ENCODE data around the gene CYP2A6. TPM values are rescaled to one million over a fixed set of nuclear protein-coding genes. Genes with fewer than 3 reads are reported as not detected.
"Not testable (repeated sequence)": the region's sequence is repeated elsewhere in the genome, so short reads cannot be mapped to it uniquely, and the experiment has no call there.

Gene CYP2A6
- not detected for polyA plus RNA-seq

GRCh38 chr19:40850277-40850676 is at the start of gene CYP2A6:
Gene CYP2A6 (minus strand): TSS chr19:40850447. CDS start chr19:40850426, 21 bp downstream.
- peak within 1 kb of the TSS in 1 of 4 donors; percentile 71 for H3K4me3 Mint-ChIP-seq
- not testable (repeated sequence) for H3K4me1 Mint-ChIP-seq, H3K36me3 Mint-ChIP-seq, H3K9me3 Mint-ChIP-seq
- H3K27ac Mint-ChIP-seq, result peak within 1 kb of the TSS in 1 of 3 donors; percentile 0
- peaks cover 22% of the 10 kb centered on the region for H3K27me3 Mint-ChIP-seq

DNA sequence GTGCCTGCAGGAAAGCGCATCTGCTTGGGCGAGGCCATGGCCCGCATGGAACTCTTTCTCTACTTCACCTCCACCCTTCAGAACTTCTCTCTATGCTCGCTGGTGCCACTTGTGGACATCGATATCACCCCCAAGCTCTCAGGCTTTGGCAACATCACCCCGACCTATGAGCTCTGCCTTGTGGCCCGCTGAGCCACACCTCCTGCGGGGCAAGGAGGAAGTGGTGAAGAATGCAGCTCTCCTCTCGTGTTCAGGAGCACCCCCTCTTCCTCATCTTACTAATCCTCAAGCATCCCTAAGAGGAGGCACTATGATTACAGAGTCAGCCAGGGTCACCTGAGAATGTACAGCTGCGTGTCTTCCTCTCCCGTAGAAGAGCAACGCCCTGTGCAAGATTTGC is 49.7 kb upstream of the CYP2A6 start:
- H3K4me1 Mint-ChIP-seq, H3K9me3 Mint-ChIP-seq, H3K27ac Mint-ChIP-seq, H3K36me3 Mint-ChIP-seq: not testable (repeated sequence)
- Mint-ChIP-seq H3K27me3 (peaks cover 35% of the 10 kb centered on the region), H3K4me3 (peak overlapping the region in 1 of 4 donors; percentile 43)

- not testable (repeated sequence) for H3K9me3 Mint-ChIP-seq, H3K36me3 Mint-ChIP-seq, H3K27ac Mint-ChIP-seq, H3K4me1 Mint-ChIP-seq, H3K4me3 Mint-ChIP-seq
- H3K27me3 Mint-ChIP-seq, result peaks cover 41% of the 10 kb centered on the region
Observed at GRCh38 chr19:40896843-40897789, 46.9 kb upstream of the CYP2A6 start.

DNA sequence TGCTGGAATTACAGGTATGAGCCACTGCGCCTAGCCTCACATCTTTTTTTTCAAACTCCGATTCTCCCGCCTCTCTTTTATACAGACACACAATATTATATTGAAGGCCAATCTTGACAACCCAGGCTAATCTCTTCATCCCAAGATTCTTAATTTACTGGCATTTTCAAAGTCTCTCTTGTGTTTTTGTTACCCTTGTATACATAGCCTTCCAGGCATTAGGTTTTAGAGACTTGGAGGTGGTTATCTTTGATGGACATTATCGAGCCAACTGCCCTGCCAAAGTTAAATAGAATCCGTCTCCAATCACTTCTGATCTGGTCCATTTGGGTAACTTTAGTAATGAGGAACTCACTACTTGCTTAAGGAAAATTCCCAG is 46.2 kb upstream of the CYP2A6 start:
- H3K36me3 Mint-ChIP-seq, result no peaks in the 10 kb centered on the region
- H3K4me3 Mint-ChIP-seq, result no peak overlapping the region
- H3K9me3 Mint-ChIP-seq, result peaks cover 0 to 3% (median 0%) of the 10 kb centered on the region in 3 donors
- no peak overlapping the region for H3K27ac Mint-ChIP-seq
- H3K27me3 Mint-ChIP-seq, result peaks cover 43% of the 10 kb centered on the region
- H3K4me1 Mint-ChIP-seq, result peaks cover 0 to 4% (median 3%) of the 10 kb centered on the region in 3 donors

- H3K4me1 Mint-ChIP-seq, result peaks cover 0 to 1% (median 0%) of the 10 kb centered on the region in 3 donors
- no peaks in the 10 kb centered on the region for H3K36me3 Mint-ChIP-seq
- peaks cover 34% of the 10 kb centered on the region for H3K27me3 Mint-ChIP-seq
Observed at GRCh38 chr19:40893112-40893511, 42.9 kb upstream of the CYP2A6 start.

GRCh38 chr19:40889366-40889765 is 39.1 kb upstream of the CYP2A6 start:
- Mint-ChIP-seq H3K36me3 (no peaks in the 10 kb centered on the region), H3K4me1 (peaks cover 0 to 1% (median 0%) of the 10 kb centered on the region in 3 donors), H3K9me3 (peaks cover 0 to 7% (median 0%) of the 10 kb centered on the region in 3 donors), H3K4me3 (no peak overlapping the region), H3K27ac (no peak overlapping the region), H3K27me3 (peaks cover 19% of the 10 kb centered on the region)

More at GRCh38 chr19:40893112-40893511, 42.9 kb upstream of the CYP2A6 start:
- H3K4me3 Mint-ChIP-seq, result no peak overlapping the region
- no peak overlapping the region for H3K27ac Mint-ChIP-seq
- H3K9me3 Mint-ChIP-seq, result peaks cover 0 to 6% (median 0%) of the 10 kb centered on the region in 3 donors

DNA sequence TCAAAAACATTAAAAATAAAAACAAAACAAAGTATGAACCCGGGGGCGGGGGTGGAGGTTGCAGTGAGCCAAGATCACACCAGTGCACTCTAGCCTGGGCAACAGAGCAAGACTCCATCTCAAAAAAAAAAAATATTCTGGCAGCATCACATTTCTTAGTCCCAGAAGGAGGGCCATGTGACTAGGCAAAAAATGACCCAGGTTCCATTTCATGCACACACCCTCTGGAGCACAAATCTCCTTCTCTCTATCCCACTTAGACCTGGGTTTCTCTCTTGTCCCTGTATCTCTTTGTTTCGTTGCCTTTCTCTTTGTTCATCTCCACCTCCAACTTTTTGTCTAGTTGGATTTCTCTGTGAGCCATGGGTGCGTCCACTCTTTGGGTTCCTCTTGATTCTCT is 37.9 kb upstream of the CYP2A6 start:
- Mint-ChIP-seq H3K9me3 (peaks cover 0 to 7% (median 0%) of the 10 kb centered on the region in 3 donors), H3K4me3 (no peak overlapping the region), H3K4me1 (peaks cover 0 to 1% (median 0%) of the 10 kb centered on the region in 3 donors), H3K36me3 (no peaks in the 10 kb centered on the region), H3K27ac (no peak overlapping the region), H3K27me3 (peaks cover 11% of the 10 kb centered on the region)

DNA sequence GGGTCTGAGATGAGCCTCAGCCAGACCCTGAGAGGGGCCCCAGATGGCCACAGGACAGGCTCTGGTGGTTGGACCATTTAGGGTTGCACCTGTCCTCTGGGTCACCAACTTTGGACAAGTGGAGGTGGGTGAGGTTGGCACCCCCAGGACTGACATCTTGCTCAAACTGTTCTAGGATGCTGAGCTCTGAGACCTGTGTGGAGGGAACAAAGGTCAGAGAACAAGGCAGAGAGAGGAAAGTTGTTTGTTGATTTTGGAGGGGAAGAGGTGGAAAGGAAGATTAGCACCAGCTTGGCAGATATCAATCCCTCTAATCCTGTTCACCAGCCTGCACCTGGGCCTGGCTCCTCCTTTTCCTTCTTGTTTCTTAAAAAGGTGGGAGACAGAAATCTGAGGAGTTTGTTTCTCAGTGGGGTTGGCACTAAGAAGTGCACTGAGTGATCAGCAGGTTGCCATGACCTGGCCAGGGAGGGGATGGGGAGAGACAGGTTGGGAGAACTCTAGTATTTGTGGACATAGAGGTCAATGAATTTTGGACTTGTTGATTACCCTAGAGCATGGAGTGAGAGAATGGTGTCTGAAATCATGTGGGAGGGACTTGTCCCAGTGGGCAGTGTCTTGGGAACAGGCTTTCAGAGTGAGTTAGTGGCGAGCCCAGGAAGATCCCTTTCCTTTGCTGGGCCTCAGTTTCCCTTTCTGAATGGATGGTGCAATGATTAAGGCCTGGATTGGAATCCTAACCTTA is 34.1 kb upstream of the CYP2A6 start:
- H3K4me1 Mint-ChIP-seq, H3K36me3 Mint-ChIP-seq, H3K9me3 Mint-ChIP-seq, H3K4me3 Mint-ChIP-seq, H3K27ac Mint-ChIP-seq: not testable (repeated sequence)
- peaks cover 16% of the 10 kb centered on the region for H3K27me3 Mint-ChIP-seq

- not testable (repeated sequence) for H3K9me3 Mint-ChIP-seq, H3K36me3 Mint-ChIP-seq, H3K4me1 Mint-ChIP-seq
- Mint-ChIP-seq H3K27ac (peak within 1 kb of the TSS in 1 of 3 donors; percentile 2), H3K4me3 (peak within 1 kb of the TSS in 1 of 4 donors; percentile 38), H3K27me3 (peaks cover 16% of the 10 kb centered on the region)
Observed at GRCh38 chr19:40882062-40882461, 31.8 kb upstream of the CYP2A6 start, which contains the start of gene CYP2A7. Gene CYP2A7 (minus strand): TSS chr19:40882231. CDS start chr19:40882210, 21 bp downstream.

GRCh38 chr19:40879349-40879748 is 29.1 kb upstream of the CYP2A6 start:
- H3K27me3 Mint-ChIP-seq, result peaks cover 21% of the 10 kb centered on the region
- not testable (repeated sequence) for H3K4me1 Mint-ChIP-seq, H3K9me3 Mint-ChIP-seq, H3K27ac Mint-ChIP-seq, H3K36me3 Mint-ChIP-seq, H3K4me3 Mint-ChIP-seq

DNA sequence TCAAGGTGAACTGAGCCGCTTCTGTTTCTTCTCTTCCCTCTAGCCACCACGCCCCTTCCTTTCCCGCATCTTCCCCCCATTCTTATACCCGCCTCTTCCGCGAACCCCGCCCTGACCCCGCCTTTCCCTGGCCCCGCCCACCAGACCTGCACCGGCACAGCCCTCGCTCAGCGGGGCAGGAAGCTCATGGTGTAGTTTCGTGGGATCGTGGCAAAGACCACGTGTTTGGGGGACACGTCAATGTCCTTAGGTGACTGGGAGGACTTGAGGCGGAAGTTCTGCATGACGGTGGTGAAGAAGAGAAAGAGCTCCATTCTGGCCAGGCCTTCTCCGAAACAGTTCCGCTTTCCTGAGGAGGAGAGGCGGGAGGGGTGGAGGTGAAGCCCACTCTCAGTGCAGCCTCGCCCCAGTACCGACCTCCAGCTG is 25.3 kb upstream of the CYP2A6 start:
- H3K36me3 Mint-ChIP-seq, H3K4me1 Mint-ChIP-seq, H3K9me3 Mint-ChIP-seq, H3K27ac Mint-ChIP-seq: not testable (repeated sequence)
- H3K4me3 Mint-ChIP-seq, result peak overlapping the region; percentile 71 to 89 (median 76)
- H3K27me3 Mint-ChIP-seq, result peaks cover 25% of the 10 kb centered on the region

DNA sequence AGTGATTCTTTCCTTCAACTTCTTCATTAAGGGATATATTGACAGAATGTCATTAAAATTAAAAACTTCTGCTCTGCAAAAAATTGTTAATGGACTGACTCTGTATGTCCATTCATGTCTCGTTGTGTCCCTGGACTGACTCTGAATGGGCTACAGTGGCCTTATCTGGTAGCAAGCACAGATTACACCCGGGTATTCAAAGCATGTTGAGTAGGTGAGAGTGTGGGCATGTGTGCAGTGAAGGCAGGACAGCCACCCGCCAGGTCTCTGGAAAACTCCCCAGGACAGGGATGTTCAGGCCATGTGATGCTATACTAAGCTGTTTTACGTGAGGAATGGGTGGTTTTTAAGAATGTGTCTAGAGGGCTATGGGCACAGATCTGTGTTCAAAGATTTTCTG is 24.6 kb upstream of the CYP2A6 start:
- H3K4me1 Mint-ChIP-seq, H3K9me3 Mint-ChIP-seq, H3K27ac Mint-ChIP-seq, H3K36me3 Mint-ChIP-seq: not testable (repeated sequence)
- H3K27me3 Mint-ChIP-seq, result peaks cover 24% of the 10 kb centered on the region
- peak overlapping the region in 3 of 4 donors; percentile 71 to 89 (median 75) for H3K4me3 Mint-ChIP-seq

DNA sequence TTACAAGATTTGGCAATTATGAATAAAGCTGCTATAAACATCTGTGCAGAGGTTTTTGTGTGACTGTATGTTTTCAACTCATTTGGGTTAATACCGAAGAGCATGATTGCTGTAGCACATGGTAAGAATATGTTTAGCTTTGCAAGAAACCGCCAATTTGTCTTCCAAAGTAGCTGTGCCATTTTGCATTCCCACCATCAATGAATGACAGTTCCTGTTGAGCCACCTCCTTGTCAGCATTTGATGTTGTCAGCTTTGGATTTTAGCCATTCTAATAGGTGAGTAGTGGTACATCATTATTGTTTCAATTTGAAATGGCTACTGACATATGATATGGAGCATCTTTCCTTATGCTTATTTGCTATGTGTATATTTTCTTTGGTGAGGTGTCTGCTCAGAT is 23.6 kb upstream of the CYP2A6 start:
- H3K4me3 Mint-ChIP-seq, H3K36me3 Mint-ChIP-seq, H3K4me1 Mint-ChIP-seq, H3K9me3 Mint-ChIP-seq, H3K27ac Mint-ChIP-seq: not testable (repeated sequence)
- H3K27me3 Mint-ChIP-seq, result peaks cover 16% of the 10 kb centered on the region

DNA sequence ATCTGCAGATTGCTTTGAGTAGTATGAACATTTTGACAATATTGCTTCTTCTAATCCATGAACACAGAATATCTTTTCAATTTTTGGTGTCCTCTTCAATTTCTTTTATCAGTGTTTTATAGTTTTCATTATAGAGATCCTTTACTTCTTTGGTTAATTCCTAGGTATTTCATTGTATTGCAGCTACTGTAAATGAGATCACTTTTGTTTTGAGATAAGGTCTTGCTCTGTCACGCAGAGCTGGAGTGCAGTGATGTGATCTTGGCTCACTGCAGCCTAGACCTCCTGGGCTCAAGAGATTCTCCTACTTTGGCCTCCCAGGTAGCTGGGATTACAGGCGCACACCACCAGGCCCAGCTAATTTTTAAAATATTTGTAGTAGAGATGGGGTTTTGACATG is 22.0 kb upstream of the CYP2A6 start:
- H3K9me3 Mint-ChIP-seq, result peaks cover 1 to 3% (median 2%) of the 10 kb centered on the region in 3 donors
- peaks cover 2% of the 10 kb centered on the region for H3K36me3 Mint-ChIP-seq
- H3K4me3 Mint-ChIP-seq, result no peak overlapping the region
- H3K27ac Mint-ChIP-seq, result no peak overlapping the region
- peaks cover 3 to 7% (median 6%) of the 10 kb centered on the region in 3 donors for H3K4me1 Mint-ChIP-seq
- peaks cover 16% of the 10 kb centered on the region for H3K27me3 Mint-ChIP-seq

- H3K27ac Mint-ChIP-seq, result no peak overlapping the region
- peaks cover 0 to 2% (median under 1%) of the 10 kb centered on the region in 3 donors for H3K9me3 Mint-ChIP-seq
- no peaks in the 10 kb centered on the region for H3K4me1 Mint-ChIP-seq
- H3K4me3 Mint-ChIP-seq, result no peak overlapping the region
- peaks cover 9% of the 10 kb centered on the region for H3K27me3 Mint-ChIP-seq
- H3K36me3 Mint-ChIP-seq, result peaks cover 1% of the 10 kb centered on the region
Observed at GRCh38 chr19:40867701-40868100, 17.5 kb upstream of the CYP2A6 start.
